Liver (tissue), 9 donors: ENCODE results near the gene COBL. TPM values are rescaled to one million over a fixed set of nuclear protein-coding genes. Genes with fewer than 3 reads are reported as not detected.

Source experiments
- DNase-seq: peaks from one replicate; pipeline ENCODE4 v3.0.0-alpha.2; 2017; ENCODE audit warnings: low spot score
- H3K27ac ChIP-seq, 2 donors: one replicate each; pipeline ENCODE4 v1.7.0; 2013; ENCODE audit warnings: inconsistent platforms in 2 of 2, low read length in 2 of 2, control low read depth in 1 of 2, low read depth in 1 of 2, mild to moderate bottlenecking in 1 of 2
- H3K27me3 ChIP-seq, 4 donors: one replicate each; pipeline versions ENCODE4 v1.6.1 to v1.7.0; 2013; ENCODE audit warnings: low read length in 3 of 4, inconsistent platforms in 1 of 4, mild to moderate bottlenecking in 1 of 4, moderate library complexity in 1 of 4; ENCODE audit not compliant: control insufficient read depth in 4 of 4, insufficient read depth in 4 of 4
- H3K36me3 ChIP-seq, 4 donors: one replicate each; pipeline versions ENCODE4 v1.6.1 to v1.7.0; 2013; ENCODE audit warnings: low read length in 3 of 4, mild to moderate bottlenecking in 3 of 4, low read depth in 1 of 4, moderate library complexity in 1 of 4; ENCODE audit not compliant: control insufficient read depth in 4 of 4, insufficient read depth in 3 of 4
- H3K4me1 ChIP-seq, 4 donors: one replicate each; pipeline versions ENCODE4 v1.6.1 to v1.7.0; 2013; ENCODE audit warnings: low read length in 3 of 4, mild to moderate bottlenecking in 3 of 4, moderate library complexity in 1 of 4; ENCODE audit not compliant: control insufficient read depth in 4 of 4, insufficient read depth in 4 of 4
- H3K4me3 ChIP-seq, 3 donors: one replicate each; pipeline versions ENCODE4 v1.6.1 to v1.7.0; 2013; ENCODE audit warnings: low read length in 3 of 3, control low read depth in 1 of 3, low read depth in 1 of 3, mild to moderate bottlenecking in 1 of 3
- H3K9ac ChIP-seq, 2 donors: one replicate each; pipeline ENCODE4 v1.7.0; 2013; ENCODE audit warnings: low read length in 2 of 2, mild to moderate bottlenecking in 2 of 2, moderate library complexity in 2 of 2, control low read depth in 1 of 2, low read depth in 1 of 2
- H3K9me3 ChIP-seq, 4 donors: one replicate each; pipeline versions ENCODE4 v1.6.1 to v1.7.0; 2013; ENCODE audit warnings: low read length in 3 of 4; ENCODE audit not compliant: control insufficient read depth in 4 of 4
- ATF3 ChIP-seq: IDR thresholded peaks from 2 replicates; pipeline ENCODE4 v1.6.1; 2016; ENCODE audit warnings: antibody characterized with exemption
- CTCF ChIP-seq: fragments of 150-350 bp; IDR thresholded peaks from 2 replicates; pipeline ENCODE4 v1.5.1; 2017; ENCODE audit warnings: improper control_type of control experiment, low read depth, low read length; ENCODE audit not compliant: missing input control
- EGR1 ChIP-seq, 2 donors: IDR thresholded peaks; 2 replicates each; pipeline ENCODE4 v1.6.1; 2016 to 2018; ENCODE audit warnings: antibody characterized with exemption in 2 of 2, low read depth in 2 of 2
- FOXA1 ChIP-seq: IDR thresholded peaks from 2 replicates; pipeline ENCODE4 v1.6.1; 2016; ENCODE audit warnings: antibody characterized with exemption
- FOXA2 ChIP-seq: IDR thresholded peaks from 2 replicates; pipeline ENCODE4 v1.6.1; 2016; ENCODE audit warnings: antibody characterized with exemption
- GABPA ChIP-seq, 2 donors: IDR thresholded peaks in 1 of 2; conservative IDR thresholded peaks in 1 of 2; 2 replicates each; pipeline ENCODE4 v1.6.1; 2016; ENCODE audit warnings: antibody characterized with exemption in 2 of 2, mild to moderate bottlenecking in 1 of 2, moderate library complexity in 1 of 2
- HNF4A ChIP-seq, 2 donors: conservative IDR thresholded peaks; 2 replicates each; pipeline ENCODE4 v1.6.1; 2016; ENCODE audit warnings: antibody characterized with exemption in 2 of 2, mild to moderate bottlenecking in 2 of 2
- HNF4G ChIP-seq: IDR thresholded peaks from 2 replicates; pipeline ENCODE4 v1.6.1; 2016; ENCODE audit warnings: antibody characterized with exemption
- JUND ChIP-seq, 2 donors: IDR thresholded peaks; 2 replicates each; pipeline ENCODE4 v1.6.1; 2016; ENCODE audit warnings: antibody characterized with exemption in 2 of 2
- NR2F2 ChIP-seq: IDR thresholded peaks from 2 replicates; pipeline ENCODE4 v1.6.1; 2016; ENCODE audit warnings: antibody characterized with exemption
- RAD21 ChIP-seq, 2 donors: IDR thresholded peaks; 2 replicates each; pipeline ENCODE4 v1.6.1; 2016; ENCODE audit warnings: antibody characterized with exemption in 2 of 2, mild to moderate bottlenecking in 2 of 2
- RXRA ChIP-seq, 2 donors: IDR thresholded peaks; 2 replicates each; pipeline ENCODE4 v1.6.1; 2017 to 2018; ENCODE audit warnings: antibody characterized with exemption in 2 of 2, mild to moderate bottlenecking in 1 of 2
- SP1 ChIP-seq: IDR thresholded peaks from 2 replicates; pipeline ENCODE4 v1.6.1; 2018; ENCODE audit warnings: antibody characterized with exemption, mild to moderate bottlenecking
- TAF1 ChIP-seq: conservative IDR thresholded peaks from 2 replicates; pipeline ENCODE4 v1.6.1; 2016; ENCODE audit warnings: antibody characterized with exemption, mild to moderate bottlenecking
- YY1 ChIP-seq: IDR thresholded peaks from 2 replicates; pipeline ENCODE4 v1.6.1; 2016; ENCODE audit warnings: antibody characterized with exemption, mild to moderate bottlenecking
- WGBS: extraction: QIAGEN DNeasy Blood & Tissue Kit; methylation state at CpG from one replicate; pipeline ENCODE4 v1.1.7; 2013; 5-methylcytosine and 5-hydroxymethylcytosine counted together
- polyA plus RNA-seq, 2 donors: library from polyadenylated mRNA; stranded (reverse) in 1 of 2; unstranded in 1 of 2; fragments of 200-250 nt in 1 of 2; fragments of >200 nt in 1 of 2; fragmentation: Nextera tagmentation in 1 of 2; extraction: Ambion mirVana in 1 of 2; gene quantifications; one replicate each; pipeline versions ENCODE4 v1.2.1 to v1.2.3, GENCODE V29; 2013 to 2015
- total RNA-seq, 2 donors: library from RNA; depleted of rRNA; stranded (reverse); fragments of >200 nt; gene quantifications; one replicate each; pipeline ENCODE4 v1.2.3, GENCODE V29; 2014
- TF ChIP-seq, protein P1 (sequence below): IDR thresholded peaks from 2 replicates; pipeline ENCODE4 v1.6.1; 2016; ENCODE audit warnings: antibody characterized with exemption
- donor health status: healthy.
- donor health status: healthy.
- donor health status: healthy.
- donor health status: healthy.
- donor health status: healthy.

COBL gene
- total and polyA plus RNA-seq, 4 donors, result 5.8 to 18.7 (median 10.7) TPM

DNA sequence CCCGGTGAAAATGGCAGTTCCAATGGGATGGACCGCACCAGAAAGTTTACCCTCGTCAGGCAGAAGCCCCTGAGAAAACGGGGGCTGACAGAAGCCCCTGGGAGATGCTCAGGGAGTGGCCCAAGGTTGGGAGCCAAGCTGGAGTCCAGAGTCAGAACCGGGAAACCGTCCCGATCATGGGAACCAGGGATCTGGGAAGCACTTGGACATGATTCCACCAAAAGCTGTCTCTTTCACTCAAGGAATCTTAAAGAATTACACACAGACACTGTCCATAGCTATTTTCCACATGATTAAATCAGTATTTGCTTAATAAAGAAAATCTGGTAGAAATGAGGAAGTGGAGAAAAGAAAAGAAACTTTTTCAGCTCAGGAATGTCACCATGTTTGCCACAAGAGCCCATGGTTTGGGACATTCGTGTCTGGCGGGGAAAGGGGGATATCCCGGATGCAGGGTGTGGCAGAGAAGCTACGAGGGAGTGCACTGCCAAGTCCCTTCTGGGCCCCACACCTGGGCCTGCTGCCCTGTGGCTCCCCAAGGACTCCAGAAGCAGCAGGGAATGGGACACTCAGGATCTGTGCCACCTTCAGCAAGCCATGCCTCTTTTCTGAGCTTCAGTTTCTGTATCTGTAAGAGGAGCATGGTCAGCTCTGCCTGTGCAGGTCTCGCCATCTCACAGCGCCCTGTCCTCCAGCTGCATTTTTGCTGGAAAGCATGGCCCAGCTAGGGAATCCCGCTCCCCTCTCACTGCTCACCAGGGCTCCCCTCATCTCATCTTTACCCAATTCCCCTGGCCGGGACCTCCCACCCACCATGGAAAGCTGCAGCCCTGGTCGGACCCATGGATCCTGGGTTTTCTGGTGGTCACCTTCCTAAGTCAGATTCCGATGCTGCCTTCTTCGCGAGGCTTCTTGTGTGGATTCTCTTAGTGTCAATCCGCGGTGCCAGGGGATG lies 308.8 kb downstream of the COBL start:
- H3K36me3 ChIP-seq, result no peaks in the 10 kb centered on the region
- no peak overlapping the region for H3K27ac ChIP-seq
- no peaks in the 10 kb centered on the region for H3K4me1 ChIP-seq
- 91% methylated on average over 21 of the region's 21 CpGs for WGBS
- no peak for TF ChIP-seq GABPA (IDR thresholded peaks at IDR 0.05 in 1 of 2, conservative IDR thresholded peaks at IDR 0.05 in 1 of 2)
- TF ChIP-seq, protein P1, sequence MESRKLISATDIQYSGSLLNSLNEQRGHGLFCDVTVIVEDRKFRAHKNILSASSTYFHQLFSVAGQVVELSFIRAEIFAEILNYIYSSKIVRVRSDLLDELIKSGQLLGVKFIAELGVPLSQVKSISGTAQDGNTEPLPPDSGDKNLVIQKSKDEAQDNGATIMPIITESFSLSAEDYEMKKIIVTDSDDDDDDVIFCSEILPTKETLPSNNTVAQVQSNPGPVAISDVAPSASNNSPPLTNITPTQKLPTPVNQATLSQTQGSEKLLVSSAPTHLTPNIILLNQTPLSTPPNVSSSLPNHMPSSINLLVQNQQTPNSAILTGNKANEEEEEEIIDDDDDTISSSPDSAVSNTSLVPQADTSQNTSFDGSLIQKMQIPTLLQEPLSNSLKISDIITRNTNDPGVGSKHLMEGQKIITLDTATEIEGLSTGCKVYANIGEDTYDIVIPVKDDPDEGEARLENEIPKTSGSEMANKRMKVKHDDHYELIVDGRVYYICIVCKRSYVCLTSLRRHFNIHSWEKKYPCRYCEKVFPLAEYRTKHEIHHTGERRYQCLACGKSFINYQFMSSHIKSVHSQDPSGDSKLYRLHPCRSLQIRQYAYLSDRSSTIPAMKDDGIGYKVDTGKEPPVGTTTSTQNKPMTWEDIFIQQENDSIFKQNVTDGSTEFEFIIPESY, result no peak
- no peak for TF ChIP-seq FOXA1
- TF ChIP-seq ATF3, result no peak
- no peak for TF ChIP-seq HNF4G
- TF ChIP-seq RAD21 (IDR thresholded peaks at IDR 0.05), result no peak
- TF ChIP-seq YY1, result no peak
- TF ChIP-seq NR2F2, result no peak
- no peak for TF ChIP-seq EGR1 (IDR thresholded peaks at IDR 0.05; ENCODE audit: low read depth in 2 of 2)
- TF ChIP-seq CTCF, result no peak
- TF ChIP-seq JUND (IDR thresholded peaks at IDR 0.05), result no peak
- no peak for TF ChIP-seq HNF4A (conservative IDR thresholded peaks at IDR 0.05)
- TF ChIP-seq SP1, result no peak
- no peak for TF ChIP-seq TAF1
- TF ChIP-seq FOXA2, result no peak
- no peak for TF ChIP-seq RXRA (IDR thresholded peaks at IDR 0.05)
- H3K9ac ChIP-seq, result no peak overlapping the region
- DNase-seq, result no peak
- no peak overlapping the region for H3K4me3 ChIP-seq
- no peaks in the 10 kb centered on the region for H3K27me3 ChIP-seq
- H3K9me3 ChIP-seq, result no peaks in the 10 kb centered on the region

DNA sequence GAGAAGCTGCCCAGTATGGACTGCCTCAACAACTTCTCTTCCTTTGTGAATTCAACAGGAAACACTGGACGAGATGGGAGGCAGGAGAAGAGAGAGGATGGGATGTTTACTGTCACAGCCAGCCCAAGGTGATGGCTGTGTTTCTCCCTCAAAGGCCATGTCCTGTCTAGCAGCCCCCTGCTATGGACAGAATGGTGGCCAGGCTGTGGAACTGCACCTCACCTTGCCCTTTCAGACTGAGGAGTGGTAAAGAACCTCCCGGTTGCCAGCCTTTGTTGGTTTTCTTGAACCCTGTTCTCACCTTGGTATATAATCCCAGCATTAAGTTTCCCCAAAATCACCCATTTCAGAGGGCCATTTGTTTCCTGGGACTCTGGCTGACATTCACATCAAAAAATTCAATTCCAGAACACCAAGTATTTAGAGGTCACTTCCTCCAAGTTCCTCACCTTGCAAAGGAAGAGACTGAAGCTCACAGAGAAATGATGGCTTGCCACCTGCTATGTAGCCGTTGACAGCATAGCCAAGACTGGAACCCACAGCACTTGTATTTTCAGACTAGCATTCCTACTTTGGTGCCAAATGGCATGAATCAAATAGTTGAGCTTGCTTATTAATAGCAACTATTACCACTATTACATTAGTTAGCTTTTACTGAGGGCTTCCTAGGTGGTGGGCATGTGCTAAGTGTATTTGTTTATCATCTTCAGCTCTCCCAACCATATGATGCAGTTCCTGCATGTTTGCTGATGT lies 309.9 kb downstream of the COBL start:
- 79% methylated on average over 3 of the region's 3 CpGs for WGBS
- TF ChIP-seq SP1 (no peak), EGR1 (IDR thresholded peaks at IDR 0.05; ENCODE audit: low read depth in 2 of 2) (no peak), ATF3 (no peak), CTCF (no peak)
- TF ChIP-seq, protein P1, result no peak
- Histone ChIP-seq H3K9me3 (no peaks in the 10 kb centered on the region), H3K36me3 (no peaks in the 10 kb centered on the region), H3K27ac (no peak overlapping the region), H3K27me3 (no peaks in the 10 kb centered on the region), H3K4me1 (no peaks in the 10 kb centered on the region), H3K4me3 (no peak overlapping the region), H3K9ac (no peak overlapping the region)
- no peak for DNase-seq
